ENCODE data around the gene CKAP5. TPM values are rescaled to one million over a fixed set of nuclear protein-coding genes. Genes with fewer than 3 reads are reported as not detected.
"Not testable (repeated sequence)": the region's sequence is repeated elsewhere in the genome, so short reads cannot be mapped to it uniquely, and the experiment has no call there.

Gene CKAP5
- total RNA-seq, 1 donor from 2014 or later = 125 TPM

GRCh38 chr11:46718155-46719019, 127.7 kb downstream of the CKAP5 start:
- Mint-ChIP-seq H3K27ac (no peak overlapping the region), H3K4me3 (no peak overlapping the region), H3K4me1 (no peaks in the 10 kb centered on the region), H3K27me3 (ENCODE audit: low read depth) (no peaks in the 10 kb centered on the region), H3K9me3 (no peaks in the 10 kb centered on the region), H3K36me3 (no peaks in the 10 kb centered on the region)
- TF ChIP-seq CTCF (IDR thresholded peaks at IDR 0.05; ENCODE audit: unreplicated experiment) = no peak
- DNase-seq (ENCODE audit: low spot score in 2 of 2, unreplicated experiment in 2 of 2) = no peak

DNA sequence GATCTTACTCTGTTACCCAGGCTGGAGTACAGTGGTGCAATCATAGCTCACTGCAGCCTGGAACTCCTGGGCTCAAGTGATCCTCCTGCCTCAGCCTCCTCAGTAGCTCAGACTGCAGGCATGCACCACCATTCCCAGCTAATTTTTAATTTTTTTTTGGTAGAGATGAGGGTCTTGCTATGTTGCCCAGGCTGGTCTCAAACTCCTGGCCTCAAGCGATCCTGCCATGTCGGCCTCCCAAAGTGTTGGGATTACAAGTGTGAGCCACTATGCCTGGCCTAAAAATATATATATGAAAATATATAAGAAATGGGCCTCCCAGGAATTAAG, 128.3 kb downstream of the CKAP5 start:
- not testable (repeated sequence) for H3K4me3 Mint-ChIP-seq; H3K27me3 Mint-ChIP-seq (ENCODE audit: low read depth); DNase-seq (ENCODE audit: low spot score in 2 of 2, unreplicated experiment in 2 of 2); H3K9me3 Mint-ChIP-seq; H3K27ac Mint-ChIP-seq; H3K36me3 Mint-ChIP-seq; H3K4me1 Mint-ChIP-seq

DNA sequence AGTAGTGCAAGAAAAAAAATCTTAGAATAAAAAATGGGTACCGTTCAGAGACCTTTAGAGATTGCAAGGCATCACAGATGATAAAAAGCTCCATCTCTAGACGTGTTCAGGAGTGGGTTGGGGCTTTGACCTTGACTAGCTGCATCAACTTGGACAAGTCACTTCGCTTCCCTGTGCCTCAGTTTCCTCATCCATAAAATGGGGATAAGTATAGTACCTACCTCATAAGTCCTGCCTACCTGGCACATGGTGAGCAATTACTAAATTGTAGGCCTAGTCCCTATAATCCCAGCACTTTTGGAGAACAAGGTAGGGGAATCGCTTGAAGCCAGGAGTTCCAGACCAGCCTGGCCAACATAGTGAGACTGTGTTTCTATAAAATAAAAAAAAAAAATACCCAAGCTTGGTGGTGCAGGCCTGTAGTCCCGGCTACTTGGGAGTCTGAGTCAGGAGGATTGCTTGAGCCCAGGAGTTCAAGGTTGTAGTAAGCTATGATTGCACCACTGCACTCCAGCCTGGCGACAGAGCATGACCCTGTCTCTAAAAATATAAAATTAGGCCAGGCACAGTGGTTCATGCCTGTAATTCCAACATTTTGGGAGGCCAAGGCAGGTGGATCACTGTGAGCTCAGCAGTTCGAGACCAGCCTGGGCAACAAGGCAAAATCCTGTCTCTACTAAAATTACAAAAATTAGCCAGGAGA, 133.1 kb downstream of the CKAP5 start:
- Mint-ChIP-seq H3K36me3 (no peaks in the 10 kb centered on the region), H3K4me1 (no peaks in the 10 kb centered on the region)
- no peak for TF ChIP-seq CTCF (IDR thresholded peaks at IDR 0.05; ENCODE audit: unreplicated experiment)

DNA sequence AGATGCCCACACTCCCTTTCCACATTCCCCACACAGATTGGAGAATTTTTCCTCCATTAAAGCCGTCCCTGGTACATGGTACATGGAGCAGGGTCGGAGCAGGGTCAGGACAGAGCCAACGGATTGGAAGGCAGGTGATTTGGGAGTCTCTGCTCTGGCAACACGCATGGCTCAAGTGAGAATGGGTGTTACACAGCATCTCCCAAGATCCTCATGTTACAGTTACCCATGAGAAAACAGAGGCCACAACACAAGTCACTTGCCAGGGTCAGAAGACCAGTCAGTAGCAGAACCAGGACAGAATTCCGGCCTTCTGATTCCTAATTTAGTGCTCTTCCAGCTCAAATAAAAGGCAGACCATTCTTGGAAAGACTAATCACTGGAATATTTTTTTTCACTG, 134.8 kb downstream of the CKAP5 start:
- no peak for TF ChIP-seq CTCF (IDR thresholded peaks at IDR 0.05; ENCODE audit: unreplicated experiment)
- H3K36me3 Mint-ChIP-seq = peaks cover 11% of the 10 kb centered on the region
- DNase-seq (ENCODE audit: low spot score in 2 of 2, unreplicated experiment in 2 of 2) = no peak
- H3K27me3 Mint-ChIP-seq (ENCODE audit: low read depth) = no peaks in the 10 kb centered on the region
- H3K4me1 Mint-ChIP-seq = no peaks in the 10 kb centered on the region
- no peak overlapping the region for H3K4me3 Mint-ChIP-seq
- no peak overlapping the region for H3K27ac Mint-ChIP-seq
- H3K9me3 Mint-ChIP-seq = no peaks in the 10 kb centered on the region

More for the DNA sequence above, 133.1 kb downstream of the CKAP5 start:
- Mint-ChIP-seq H3K4me3 (no peak overlapping the region), H3K27ac (no peak overlapping the region), H3K27me3 (ENCODE audit: low read depth) (no peaks in the 10 kb centered on the region), H3K9me3 (no peaks in the 10 kb centered on the region)
- DNase-seq (ENCODE audit: low spot score in 2 of 2, unreplicated experiment in 2 of 2) = no peak

- no peak for TF ChIP-seq CTCF (IDR thresholded peaks at IDR 0.05; ENCODE audit: unreplicated experiment)
- no peak overlapping the region for H3K27ac Mint-ChIP-seq
- no peaks in the 10 kb centered on the region for H3K4me1 Mint-ChIP-seq
- no peaks in the 10 kb centered on the region for H3K9me3 Mint-ChIP-seq
- H3K36me3 Mint-ChIP-seq = peaks cover 11% of the 10 kb centered on the region
- H3K4me3 Mint-ChIP-seq = no peak overlapping the region
- H3K27me3 Mint-ChIP-seq (ENCODE audit: low read depth) = no peaks in the 10 kb centered on the region
- DNase-seq (ENCODE audit: low spot score in 2 of 2, unreplicated experiment in 2 of 2) = no peak
These were observed 135.2 kb downstream of the CKAP5 start for GRCh38 chr11:46710821-46711269.

DNA sequence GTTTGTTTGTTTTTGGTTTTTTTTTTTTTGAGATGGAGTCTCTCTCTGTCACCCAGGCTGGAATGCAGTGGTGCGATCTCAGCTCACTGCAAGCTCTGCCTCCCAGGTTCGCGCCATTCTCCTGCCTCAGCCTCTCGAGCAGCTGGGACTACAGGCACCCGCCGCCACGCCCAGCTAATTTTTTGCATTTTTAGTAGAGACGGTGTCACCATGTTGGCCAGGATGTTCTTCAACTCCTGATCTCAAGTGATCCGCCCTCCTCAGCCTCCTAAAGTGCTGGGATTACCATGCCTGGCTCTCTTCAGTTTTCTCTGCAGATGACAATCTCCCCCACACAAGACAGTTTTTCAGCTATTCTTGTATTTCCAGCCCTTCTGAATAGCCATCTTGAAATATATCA, 136.7 kb downstream of the CKAP5 start:
- not testable (repeated sequence) for H3K27me3 Mint-ChIP-seq (ENCODE audit: low read depth)

More for the DNA sequence above, 136.7 kb downstream of the CKAP5 start:
- not testable (repeated sequence) for H3K27ac Mint-ChIP-seq; H3K4me1 Mint-ChIP-seq; DNase-seq (ENCODE audit: low spot score in 2 of 2, unreplicated experiment in 2 of 2); H3K9me3 Mint-ChIP-seq; H3K4me3 Mint-ChIP-seq
- peaks cover 15% of the 10 kb centered on the region for H3K36me3 Mint-ChIP-seq

Data from mesothelial cell of epicardium (in vitro differentiated cells).